Thyroid gland (tissue), 4 donors: ENCODE data around the gene WASF2.
"Not testable (repeated sequence)": the region's sequence is repeated elsewhere in the genome, so short reads cannot be mapped to it uniquely, and the experiment has no call there.

ENCODE experiments used
- POLR2A ChIP-seq, 2 donors: fragments of 450-650 bp; IDR thresholded peaks; one replicate each; pipeline ENCODE4 v1.6.1; 2017; ENCODE audit warnings: antibody characterized with exemption in 2 of 2, mild to moderate bottlenecking in 2 of 2, moderate library complexity in 1 of 2
- TF ChIP-seq, protein P1 (sequence below), 6 experiments: fragments of 200-600 bp in 3 of 6; fragments of 450-650 bp in 3 of 6; sonication (generic) in 3 of 6; IDR thresholded peaks; one replicate each; pipeline ENCODE4 v1.5.1; 2016 to 2019; ENCODE audit warnings: antibody characterized with exemption in 6 of 6, mild to moderate bottlenecking in 2 of 6, inconsistent platforms in 1 of 6, moderate library complexity in 1 of 6

DNA sequence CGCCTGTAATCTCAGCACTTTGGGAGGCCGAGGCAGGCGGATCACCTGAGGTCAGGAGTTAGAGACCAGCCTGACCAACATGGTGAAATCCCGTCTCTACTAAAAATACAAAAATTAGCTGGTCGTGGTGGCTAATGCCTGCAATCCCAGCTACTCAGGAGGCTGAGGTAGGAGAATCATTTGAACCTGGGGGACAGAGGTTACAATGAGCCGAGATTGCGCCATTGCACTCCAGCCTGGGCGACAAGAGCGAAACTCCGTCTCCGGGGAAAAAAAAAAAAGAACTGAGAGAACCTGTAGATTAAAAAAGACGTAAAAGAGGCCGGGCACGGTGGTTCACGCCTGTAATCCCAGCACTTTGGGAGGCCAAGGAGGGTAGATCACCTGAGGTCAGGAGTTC is 21.6 kb downstream of the WASF2 start:
- TF ChIP-seq, protein P1, sequence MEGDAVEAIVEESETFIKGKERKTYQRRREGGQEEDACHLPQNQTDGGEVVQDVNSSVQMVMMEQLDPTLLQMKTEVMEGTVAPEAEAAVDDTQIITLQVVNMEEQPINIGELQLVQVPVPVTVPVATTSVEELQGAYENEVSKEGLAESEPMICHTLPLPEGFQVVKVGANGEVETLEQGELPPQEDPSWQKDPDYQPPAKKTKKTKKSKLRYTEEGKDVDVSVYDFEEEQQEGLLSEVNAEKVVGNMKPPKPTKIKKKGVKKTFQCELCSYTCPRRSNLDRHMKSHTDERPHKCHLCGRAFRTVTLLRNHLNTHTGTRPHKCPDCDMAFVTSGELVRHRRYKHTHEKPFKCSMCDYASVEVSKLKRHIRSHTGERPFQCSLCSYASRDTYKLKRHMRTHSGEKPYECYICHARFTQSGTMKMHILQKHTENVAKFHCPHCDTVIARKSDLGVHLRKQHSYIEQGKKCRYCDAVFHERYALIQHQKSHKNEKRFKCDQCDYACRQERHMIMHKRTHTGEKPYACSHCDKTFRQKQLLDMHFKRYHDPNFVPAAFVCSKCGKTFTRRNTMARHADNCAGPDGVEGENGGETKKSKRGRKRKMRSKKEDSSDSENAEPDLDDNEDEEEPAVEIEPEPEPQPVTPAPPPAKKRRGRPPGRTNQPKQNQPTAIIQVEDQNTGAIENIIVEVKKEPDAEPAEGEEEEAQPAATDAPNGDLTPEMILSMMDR (IDR thresholded peaks at IDR 0.05): not testable (repeated sequence)
- not testable (repeated sequence) for TF ChIP-seq POLR2A (IDR thresholded peaks at IDR 0.05)
